BLaER1 treated with 17β-estradiol and CSF1 and Interleukin-3, amounts not matched to agents 10 nM and 100 nM (cell line): Measurements from ENCODE around the gene EPHA6.

ENCODE experiments used
- H3K27ac ChIP-seq, 11 experiments: shearing (Covaris generic); formaldehyde crosslinking; 2 replicates each; pipeline ENCODE4 v1.8.1; 2022
- H3K27me3 ChIP-seq, 11 experiments: shearing (Covaris generic); formaldehyde crosslinking; 2 replicates each; pipeline ENCODE4 v1.8.1; 2022
- H3K36me3 ChIP-seq, 11 experiments: shearing (Covaris generic); formaldehyde crosslinking; 2 replicates each; pipeline ENCODE4 v1.8.1; 2022
- H3K4me1 ChIP-seq, 10 experiments: shearing (Covaris generic); formaldehyde crosslinking; 2 replicates each; pipeline ENCODE4 v1.8.1; 2022
- H3K4me2 ChIP-seq, 11 experiments: shearing (Covaris generic); formaldehyde crosslinking; 2 replicates each; pipeline ENCODE4 v1.8.1; 2022
- H3K4me3 ChIP-seq, 10 experiments: shearing (Covaris generic); formaldehyde crosslinking; 2 replicates each; pipeline ENCODE4 v1.8.1; 2022
- H3K9ac ChIP-seq, 11 experiments: shearing (Covaris generic); formaldehyde crosslinking; 2 replicates each; pipeline ENCODE4 v1.8.1; 2022
- H3K9me3 ChIP-seq, 11 experiments: shearing (Covaris generic); formaldehyde crosslinking; replicated peaks in 1 of 11; 2 replicates each; pipeline ENCODE4 v1.8.1; 2022
- H4K20me1 ChIP-seq, 11 experiments: shearing (Covaris generic); formaldehyde crosslinking; 2 replicates each; pipeline ENCODE4 v1.8.1; 2022
- Cebpa-rat ChIP-seq, 11 experiments: shearing (Covaris generic); IDR thresholded peaks; 2 replicates each; pipeline ENCODE4 v1.8.1; 2022

Gene EPHA6

GRCh38 chr3:96813820-96814650, at the start of gene EPHA6:
TSS of gene EPHA6 (plus strand) at chr3:96814594.
- TF ChIP-seq Cebpa-rat (IDR thresholded peaks at IDR 0.05) = no peak
- Histone ChIP-seq H3K27ac (peak within 1 kb of the TSS in 2 of 11 experiments; percentile 18 to 52; a peak in 2 of 22 replicates), H3K36me3 (no peaks in the 10 kb centered on the region), H3K4me3 (peak within 1 kb of the TSS; percentile 58 to 72 (median 64)), H3K9ac (peak within 1 kb of the TSS; percentile 31 to 73 (median 55); a peak in 19 of 22 replicates), H3K9me3 (peaks cover 12 to 25% (median 13%) of the 10 kb centered on the region in 11 experiments; a peak in 21 of 22 replicates), H3K4me2 (peak within 1 kb of the TSS; percentile 79 to 90 (median 84)), H3K4me1 (peaks cover 0 to 5% (median 4%) of the 10 kb centered on the region in 10 experiments; a peak in 6 of 20 replicates), H3K27me3 (peaks cover 3 to 15% (median 8%) of the 10 kb centered on the region in 11 experiments; a peak in 16 of 22 replicates), H4K20me1 (no peaks in the 10 kb centered on the region)

DNA sequence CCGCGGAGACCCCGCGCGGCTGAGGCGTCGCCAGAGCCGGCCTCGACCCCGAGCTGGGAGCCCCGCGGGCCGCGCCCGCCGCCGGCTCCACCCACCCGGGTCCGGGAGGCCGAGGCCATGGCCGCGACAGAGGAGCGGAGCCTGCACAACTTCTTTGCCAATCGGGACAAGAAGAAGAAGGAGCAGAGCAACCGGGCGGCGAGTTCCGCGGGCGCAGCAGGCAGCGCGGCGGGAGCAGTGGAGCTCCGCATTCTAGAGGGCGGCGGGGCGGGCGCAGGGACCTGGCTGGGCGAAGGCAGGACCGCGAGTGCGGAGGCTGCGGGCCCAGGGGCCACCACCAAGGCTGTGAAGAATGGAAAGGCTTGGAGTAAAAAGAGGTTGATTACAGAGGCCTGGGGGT, 37.6 kb upstream of the EPHA6 start:
- H3K9me3 ChIP-seq = peaks cover 35 to 61% (median 50%) of the 10 kb centered on the region in 11 experiments; a peak in 21 of 22 replicates
- H3K9ac ChIP-seq = no peak overlapping the region
- H3K27ac ChIP-seq = no peak overlapping the region
- H3K27me3 ChIP-seq = no peaks in the 10 kb centered on the region
- no peaks in the 10 kb centered on the region for H3K36me3 ChIP-seq
- no peak overlapping the region for H3K4me3 ChIP-seq
- H3K4me2 ChIP-seq = no peak overlapping the region
- TF ChIP-seq Cebpa-rat (IDR thresholded peaks at IDR 0.05) = no peak
- H4K20me1 ChIP-seq = no peaks in the 10 kb centered on the region
- no peaks in the 10 kb centered on the region for H3K4me1 ChIP-seq

GRCh38 chr3:96779810-96780209, 34.6 kb upstream of the EPHA6 start:
- no peak overlapping the region for H3K4me2 ChIP-seq
- no peak overlapping the region for H3K4me3 ChIP-seq
- H3K4me1 ChIP-seq = no peaks in the 10 kb centered on the region
- no peaks in the 10 kb centered on the region for H3K27me3 ChIP-seq
- H4K20me1 ChIP-seq = no peaks in the 10 kb centered on the region
- no peak overlapping the region for H3K9ac ChIP-seq
- no peak for TF ChIP-seq Cebpa-rat (IDR thresholded peaks at IDR 0.05)
- H3K9me3 ChIP-seq = peaks cover 35 to 55% (median 45%) of the 10 kb centered on the region in 11 experiments; a peak in 21 of 22 replicates
- H3K27ac ChIP-seq = no peak overlapping the region
- H3K36me3 ChIP-seq = no peaks in the 10 kb centered on the region

DNA sequence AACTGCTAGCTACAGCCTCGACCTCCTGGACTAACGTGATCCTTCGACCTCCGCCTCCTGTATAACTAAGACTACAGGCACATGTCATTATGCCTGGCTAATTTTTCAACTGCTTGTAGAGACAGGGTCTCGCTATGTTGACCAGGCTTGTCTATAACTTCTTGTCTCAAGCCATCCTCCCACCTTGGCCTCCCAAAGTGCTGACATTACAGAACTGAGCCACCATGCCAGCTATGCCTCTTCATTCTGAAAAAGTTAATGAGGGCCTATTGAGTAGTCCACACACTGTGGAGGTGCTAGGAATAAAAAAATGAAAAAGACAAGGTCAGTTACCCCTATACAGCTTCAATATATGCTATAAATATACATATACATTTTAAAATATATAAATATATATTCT, 18.3 kb upstream of the EPHA6 start:
- Histone ChIP-seq H3K4me1 (no peaks in the 10 kb centered on the region), H4K20me1 (no peaks in the 10 kb centered on the region)
- TF ChIP-seq Cebpa-rat (IDR thresholded peaks at IDR 0.05) = no peak

DNA sequence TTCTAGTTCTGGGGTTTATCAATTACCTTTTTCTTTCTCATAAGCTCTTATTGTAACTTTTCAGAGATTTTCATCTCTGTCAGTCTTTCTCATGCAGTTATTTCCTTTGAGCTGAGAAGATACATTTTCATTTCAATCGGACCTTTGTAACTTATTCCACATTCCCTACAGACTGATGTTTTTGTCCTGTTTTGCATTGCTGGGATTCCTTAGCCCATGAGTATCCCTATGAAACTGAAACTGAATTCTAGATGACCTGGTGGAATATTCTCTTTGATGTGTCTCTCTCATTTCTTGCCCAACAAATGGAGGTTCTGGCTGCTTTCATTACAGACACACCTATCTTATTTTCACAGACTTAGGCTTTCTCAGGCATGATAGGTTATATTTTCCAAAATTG, 10.5 kb upstream of the EPHA6 start:
- no peaks in the 10 kb centered on the region for H3K9me3 ChIP-seq
- no peak overlapping the region for H3K4me2 ChIP-seq
- TF ChIP-seq Cebpa-rat (IDR thresholded peaks at IDR 0.05) = no peak
- H3K27me3 ChIP-seq = no peaks in the 10 kb centered on the region
- no peak overlapping the region for H3K27ac ChIP-seq
- no peak overlapping the region for H3K9ac ChIP-seq
- no peak overlapping the region for H3K4me3 ChIP-seq
- no peaks in the 10 kb centered on the region for H4K20me1 ChIP-seq
- no peaks in the 10 kb centered on the region for H3K36me3 ChIP-seq
- no peaks in the 10 kb centered on the region for H3K4me1 ChIP-seq

More for the DNA sequence above, 18.3 kb upstream of the EPHA6 start:
- Histone ChIP-seq H3K9ac (no peak overlapping the region), H3K4me2 (no peak overlapping the region), H3K4me3 (no peak overlapping the region), H3K27ac (no peak overlapping the region), H3K36me3 (no peaks in the 10 kb centered on the region), H3K9me3 (peaks cover 0 to 4% (median 0%) of the 10 kb centered on the region in 11 experiments; a peak in 1 of 22 replicates), H3K27me3 (no peaks in the 10 kb centered on the region)

- Histone ChIP-seq H3K36me3 (no peaks in the 10 kb centered on the region), H3K4me1 (no peaks in the 10 kb centered on the region), H3K27me3 (no peaks in the 10 kb centered on the region), H4K20me1 (no peaks in the 10 kb centered on the region), H3K9me3 (no peaks in the 10 kb centered on the region), H3K4me2 (no peak overlapping the region), H3K4me3 (no peak overlapping the region), H3K27ac (no peak overlapping the region), H3K9ac (no peak overlapping the region)
- TF ChIP-seq Cebpa-rat (IDR thresholded peaks at IDR 0.05) = no peak
These were observed 8.1 kb upstream of the EPHA6 start for GRCh38 chr3:96806341-96806740.

DNA sequence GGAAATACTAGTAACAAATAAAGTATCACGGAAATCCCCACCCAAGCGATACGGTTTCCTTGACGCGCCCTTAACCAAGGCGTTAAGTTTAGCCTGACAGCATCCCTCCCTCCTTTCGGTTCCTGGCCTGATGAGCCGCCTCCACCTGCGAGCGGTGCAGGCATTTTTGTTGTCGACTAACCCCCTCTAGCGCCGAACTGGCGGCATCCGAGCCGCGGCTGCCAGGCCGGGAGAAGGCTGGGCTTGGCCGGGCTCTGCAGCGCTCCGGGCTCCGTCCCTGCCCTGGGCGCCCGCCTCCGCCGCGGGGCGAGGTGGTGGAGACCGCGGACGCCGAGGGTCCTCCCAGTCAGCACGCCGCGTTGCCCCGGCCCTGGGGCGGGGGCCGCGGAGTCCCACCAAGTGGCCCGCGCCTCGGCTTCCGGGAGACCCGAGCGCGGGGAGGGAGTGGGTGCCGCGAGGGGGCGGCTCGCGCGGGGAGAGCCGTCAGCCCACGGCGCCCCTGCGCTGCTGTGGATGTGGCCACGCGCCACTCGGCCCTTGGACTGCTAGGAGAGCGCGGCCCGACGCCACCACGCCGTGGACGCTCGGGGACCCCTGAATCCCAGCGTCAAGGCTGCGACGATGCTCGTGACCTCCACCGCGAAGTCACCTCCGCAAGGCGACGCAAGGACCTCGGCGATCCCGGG, 1.1 kb upstream of the EPHA6 start:
- Histone ChIP-seq H3K4me2 (peak overlapping the region; percentile 79 to 90 (median 84)), H3K4me3 (peak overlapping the region; percentile 58 to 72 (median 64)), H3K9me3 (peaks cover 12 to 25% (median 13%) of the 10 kb centered on the region in 11 experiments; a peak in 21 of 22 replicates), H3K9ac (peak overlapping the region; percentile 31 to 73 (median 55); a peak in 19 of 22 replicates), H4K20me1 (no peaks in the 10 kb centered on the region), H3K36me3 (no peaks in the 10 kb centered on the region), H3K27ac (peak overlapping the region in 2 of 11 experiments; percentile 18 to 52; a peak in 2 of 22 replicates), H3K4me1 (peaks cover 0 to 5% (median 4%) of the 10 kb centered on the region in 10 experiments; a peak in 6 of 20 replicates), H3K27me3 (peaks cover 3 to 15% (median 8%) of the 10 kb centered on the region in 11 experiments; a peak in 16 of 22 replicates)
- no peak for TF ChIP-seq Cebpa-rat (IDR thresholded peaks at IDR 0.05)

- H3K4me2 ChIP-seq = peak overlapping the region; percentile 66 to 90 (median 83); a peak in 20 of 22 replicates
- H4K20me1 ChIP-seq = no peaks in the 10 kb centered on the region
- H3K9ac ChIP-seq = no peak overlapping the region
- H3K9me3 ChIP-seq = peaks cover 12 to 25% (median 13%) of the 10 kb centered on the region in 11 experiments; a peak in 21 of 22 replicates
- peaks cover 3 to 15% (median 8%) of the 10 kb centered on the region in 11 experiments; a peak in 16 of 22 replicates for H3K27me3 ChIP-seq
- TF ChIP-seq Cebpa-rat (IDR thresholded peaks at IDR 0.05) = no peak
- H3K36me3 ChIP-seq = no peaks in the 10 kb centered on the region
- H3K4me3 ChIP-seq = peak overlapping the region; percentile 41 to 72 (median 64); a peak in 18 of 20 replicates
- peaks cover 0 to 5% (median 4%) of the 10 kb centered on the region in 10 experiments; a peak in 6 of 20 replicates for H3K4me1 ChIP-seq
- no peak overlapping the region for H3K27ac ChIP-seq
These were observed 515 bp downstream of the EPHA6 start for GRCh38 chr3:96814651-96815567.
